Fibroblast of villous mesenchyme (primary cell): ENCODE results near the gene CDC42SE2. TPM values are rescaled to one million over a fixed set of nuclear protein-coding genes. Genes with fewer than 3 reads are reported as not detected.
A peak's percentile ranks its signal among the peaks of the same experiment; 100 is the strongest.

Source experiments
- DNase-seq: peaks from one replicate; pipeline ENCODE4 v3.0.0-alpha.2; 2010; ENCODE audit warnings: low read depth
- H3K4me3 ChIP-seq: 2 replicates; pipeline ENCODE4 v1.5.1; 2011; ENCODE audit warnings: low read depth, mild to moderate bottlenecking, low read length
- CTCF ChIP-seq: IDR thresholded peaks from 2 replicates; pipeline ENCODE4 v1.5.1; 2012; ENCODE audit warnings: low read depth, mild to moderate bottlenecking, low read length; ENCODE audit not compliant: insufficient read depth
- total RNA-seq: library from RNA; depleted of rRNA; stranded (reverse); fragments of >200 nt; gene quantifications from 2 replicates; pipeline ENCODE4 v1.2.3, GENCODE V29; 2012

The CDC42SE2 gene
- total RNA-seq, 1 donor, result 33.2 TPM

- no peak for DNase-seq
- no peak for TF ChIP-seq CTCF
- H3K4me3 ChIP-seq, result no peak overlapping the region
Measured at GRCh38 chr5:131228646-131229045, 35.2 kb upstream of the CDC42SE2 start.

- no peak for TF ChIP-seq CTCF
- H3K4me3 ChIP-seq, result no peak overlapping the region
- DNase-seq, result no peak
Measured at GRCh38 chr5:131229623-131230022, 34.2 kb upstream of the CDC42SE2 start.

GRCh38 chr5:131230406-131230805 lies 33.4 kb upstream of the CDC42SE2 start:
- no peak overlapping the region for H3K4me3 ChIP-seq
- DNase-seq, result no peak
- no peak for TF ChIP-seq CTCF

- no peak for TF ChIP-seq CTCF
- DNase-seq, result no peak
- H3K4me3 ChIP-seq, result no peak overlapping the region
Measured at GRCh38 chr5:131239686-131240085, 24.2 kb upstream of the CDC42SE2 start.

GRCh38 chr5:131242728-131243255 lies 21.1 kb upstream of the CDC42SE2 start:
- H3K4me3 ChIP-seq, result no peak overlapping the region
- peak; percentile 76 for DNase-seq
- no peak for TF ChIP-seq CTCF

- H3K4me3 ChIP-seq, result no peak overlapping the region
- no peak for DNase-seq
- TF ChIP-seq CTCF, result no peak
Measured at GRCh38 chr5:131245312-131245711, 18.5 kb upstream of the CDC42SE2 start.

GRCh38 chr5:131245948-131246347 lies 17.9 kb upstream of the CDC42SE2 start:
- TF ChIP-seq CTCF, result no peak
- no peak overlapping the region for H3K4me3 ChIP-seq
- no peak for DNase-seq
